Motor neuron (in vitro differentiated cells): ENCODE results near the gene NPIPA8. TPM values are rescaled to one million over a fixed set of nuclear protein-coding genes. Genes with fewer than 3 reads are reported as not detected.
"Not testable (repeated sequence)": the region's sequence is repeated elsewhere in the genome, so short reads cannot be mapped to it uniquely, and the experiment has no call there.

ENCODE experiments used
- ATAC-seq, 8 experiments: fragments of 200-7000 bp; cut with Tn5 transposase; replicated peaks in 6 of 8; 2 replicates each; pipeline ENCODE4 v1.8.0; 2021; ENCODE audit warnings: mild to moderate bottlenecking in 8 of 8, moderate library complexity in 8 of 8
- H3K27ac ChIP-seq, 2 donors: fragments of 250-450 bp; sonication (Bioruptor Pico); 2 replicates each; pipeline ENCODE4 v1.9.0; 2021; ENCODE audit warnings: antibody characterized with exemption in 2 of 2, mild to moderate bottlenecking in 2 of 2, moderate library complexity in 1 of 2
- H3K4me1 ChIP-seq, 2 donors: fragments of 250-450 bp; sonication (Bioruptor Pico); replicated peaks in 1 of 2; 2 replicates each; pipeline ENCODE4 v1.6.1; 2021; ENCODE audit warnings: antibody characterized with exemption in 2 of 2, mild to moderate bottlenecking in 2 of 2, moderate library complexity in 1 of 2
- H3K4me3 ChIP-seq, 5 donors: fragments of 250-450 bp; sonication (Bioruptor Pico); 2 replicates each; pipeline ENCODE4 v1.9.0; 2021; ENCODE audit warnings: antibody characterized with exemption in 5 of 5, mild to moderate bottlenecking in 5 of 5, moderate library complexity in 4 of 5
- WGBS, 10 experiments: fragments of 450-650 bp; shearing (Covaris generic); methylation state at CpG; one replicate each; pipeline ENCODE4 v1.0.0; 2022; 5-methylcytosine and 5-hydroxymethylcytosine counted together
- in situ Hi-C, 9 experiments: fragments of 400-800 bp; cut with MboI; loops; one replicate each; pipeline ENCODE4 v1.15.0; 2021; ENCODE audit warnings: low sequenced_read_pairs in 9 of 9, low pct_unique_long_range_greater_than_20kb in 2 of 9; ENCODE audit not compliant: unreplicated experiment in 9 of 9
- total RNA-seq, 8 experiments: library from RNA; unstranded; fragments of 300-600 nt; gene quantifications; 2 replicates each; pipeline versions ENCODE4 v1.2.3 to v1.2.4, GENCODE V29; 2022

Gene NPIPA8
- 10 to 100 TPM in 1 of 8 experiments, 1 to 10 TPM in 1, not detected in 6; 1.3 to 12.2 TPM for total RNA-seq

GRCh38 chr16:18336636-18337035 is at the start of gene NPIPA8:
NPIPA8 (minus strand) TSS chr16:18336736; CDS start chr16:18332662, 4,074 bp downstream.
- H3K27ac ChIP-seq, ATAC-seq, H3K4me1 ChIP-seq, H3K4me3 ChIP-seq, in situ Hi-C loops: not testable (repeated sequence)
- WGBS, 10 experiments, result no CpG with 5 or more reads among the region's 21 CpGs

DNA sequence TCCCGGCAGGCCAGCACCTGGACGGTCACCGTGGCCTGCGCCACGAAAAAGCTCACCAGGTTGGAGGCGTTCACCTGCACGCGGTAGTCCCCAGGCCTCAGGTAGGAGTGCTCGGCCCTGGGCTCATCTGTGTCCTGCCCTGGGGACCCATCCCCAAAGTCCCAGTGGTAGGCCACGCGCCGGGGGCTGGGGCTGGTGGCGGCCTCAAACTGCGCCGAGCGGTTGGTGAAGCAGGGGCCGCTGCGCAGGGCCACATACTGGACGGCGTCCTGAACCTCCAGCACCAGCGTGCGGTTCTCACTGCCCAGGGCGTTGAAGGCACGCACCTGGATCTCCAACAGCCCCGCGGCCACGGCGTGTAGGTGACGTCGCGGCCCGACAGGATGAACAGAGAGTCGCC is 48.7 kb upstream of the NPIPA8 start:
- H3K4me1 ChIP-seq, H3K27ac ChIP-seq, H3K4me3 ChIP-seq, in situ Hi-C loops: not testable (repeated sequence)
- no CpG with 5 or more reads among the region's 33 CpGs for WGBS, 10 experiments
- peak in 1 of 8 experiments; percentile 15 for ATAC-seq

- H3K4me1 ChIP-seq, H3K27ac ChIP-seq, H3K4me3 ChIP-seq, in situ Hi-C loops: not testable (repeated sequence)
- no CpG with 5 or more reads among the region's 31 CpGs for WGBS, 10 experiments
- peak in 2 of 8 experiments; percentile 4 to 19 for ATAC-seq
Observed at GRCh38 chr16:18384869-18385268, 48.3 kb upstream of the NPIPA8 start.

DNA sequence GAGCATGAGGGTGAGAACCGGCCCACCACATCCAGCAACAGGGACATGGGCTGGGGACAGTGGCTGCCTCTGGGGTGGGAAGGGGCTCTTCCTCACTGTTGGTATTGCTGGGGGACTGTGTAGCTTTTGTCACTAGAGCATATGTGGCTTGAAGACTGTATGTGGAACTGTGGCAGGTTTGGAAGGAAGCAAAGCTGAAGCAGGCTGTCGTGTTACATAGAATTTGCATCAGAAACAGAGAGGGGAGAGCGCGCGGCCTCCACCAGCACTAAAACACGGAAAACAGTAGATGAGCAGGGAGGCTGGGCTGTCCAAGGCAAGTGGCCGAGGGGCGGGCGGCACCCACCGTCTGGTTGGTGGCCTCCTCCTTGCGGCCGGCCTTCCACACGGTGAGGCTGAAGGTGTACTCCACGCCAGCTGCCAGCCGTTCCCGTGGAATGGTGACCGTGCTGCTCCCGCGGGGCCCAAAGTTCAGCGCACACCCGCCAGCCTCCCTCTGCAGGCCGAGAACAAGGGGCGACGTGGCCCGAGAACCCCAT is 47.6 kb upstream of the NPIPA8 start:
- in situ Hi-C loops, H3K4me1 ChIP-seq, H3K4me3 ChIP-seq, H3K27ac ChIP-seq: not testable (repeated sequence)
- WGBS, 10 experiments, result no CpG with 5 or more reads among the region's 25 CpGs
- ATAC-seq, result peak in 4 of 8 experiments; percentile 19 to 30 (median 28)

GRCh38 chr16:18382696-18383095 is 46.2 kb upstream of the NPIPA8 start:
- H3K4me3 ChIP-seq, in situ Hi-C loops, H3K4me1 ChIP-seq, ATAC-seq, H3K27ac ChIP-seq: not testable (repeated sequence)
- no CpG with 5 or more reads among the region's 28 CpGs for WGBS, 10 experiments

- in situ Hi-C loops, result not testable (repeated sequence)
Observed at GRCh38 chr16:18347742-18348141, 11.2 kb upstream of the NPIPA8 start.

GRCh38 chr16:18346993-18347392 is 10.5 kb upstream of the NPIPA8 start:
- ATAC-seq, in situ Hi-C loops, H3K27ac ChIP-seq, H3K4me3 ChIP-seq, H3K4me1 ChIP-seq: not testable (repeated sequence)
- no CpG with 5 or more reads among the region's 22 CpGs for WGBS, 10 experiments

More at GRCh38 chr16:18347742-18348141, 11.2 kb upstream of the NPIPA8 start:
- not testable (repeated sequence) for ATAC-seq, H3K4me1 ChIP-seq, H3K4me3 ChIP-seq, H3K27ac ChIP-seq
- no CpG with 5 or more reads among the region's 22 CpGs for WGBS, 10 experiments

- in situ Hi-C loops, H3K27ac ChIP-seq, ATAC-seq, H3K4me3 ChIP-seq, H3K4me1 ChIP-seq: not testable (repeated sequence)
- WGBS, 10 experiments, result no CpG with 5 or more reads among the region's 18 CpGs
Observed at GRCh38 chr16:18344634-18345033, 8.1 kb upstream of the NPIPA8 start.

GRCh38 chr16:18341986-18342385 is 5.5 kb upstream of the NPIPA8 start:
- H3K27ac ChIP-seq, H3K4me1 ChIP-seq, in situ Hi-C loops, H3K4me3 ChIP-seq, ATAC-seq: not testable (repeated sequence)
- WGBS, 10 experiments, result no CpG with 5 or more reads among the region's 1 CpG

DNA sequence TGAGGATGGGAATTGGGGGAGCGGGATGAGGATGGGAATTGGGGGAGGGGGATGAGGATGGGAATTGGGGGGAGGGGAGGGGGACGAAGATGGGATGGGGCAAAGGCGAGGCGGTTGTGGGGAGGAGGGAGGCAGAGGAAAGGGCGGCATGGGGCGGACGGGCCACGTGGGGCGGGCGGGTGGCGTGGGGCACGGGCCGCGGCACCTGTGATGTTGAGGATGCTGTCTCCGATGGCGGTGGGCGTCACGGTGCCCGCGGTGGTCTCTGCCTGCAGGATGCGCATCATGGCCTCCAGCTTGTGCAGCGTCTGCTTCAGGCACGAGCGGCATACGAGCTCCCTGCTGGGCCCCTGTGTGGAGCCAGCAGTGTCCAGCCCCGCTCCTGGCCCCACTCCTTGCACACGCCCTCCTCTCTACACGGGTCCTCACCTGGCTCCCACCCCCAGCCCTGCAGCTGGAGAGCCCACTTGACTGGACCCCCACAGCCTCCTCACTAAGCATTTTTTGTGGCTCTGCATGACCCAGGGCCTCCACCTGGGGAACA is 5.0 kb upstream of the NPIPA8 start:
- peak in 5 of 8 experiments; percentile 35 to 52 (median 44) for ATAC-seq
- H3K4me1 ChIP-seq, in situ Hi-C loops, H3K27ac ChIP-seq, H3K4me3 ChIP-seq: not testable (repeated sequence)
- WGBS, 10 experiments, result no CpG with 5 or more reads among the region's 28 CpGs

- WGBS, 10 experiments, result no CpG with 5 or more reads among the region's 24 CpGs
- ATAC-seq, H3K4me3 ChIP-seq, in situ Hi-C loops, H3K27ac ChIP-seq, H3K4me1 ChIP-seq: not testable (repeated sequence)
Observed at GRCh38 chr16:18339210-18339609, 2.7 kb upstream of the NPIPA8 start.

GRCh38 chr16:18311811-18312210 is 24.7 kb downstream of the NPIPA8 start:
- H3K4me1 ChIP-seq, in situ Hi-C loops, H3K27ac ChIP-seq, H3K4me3 ChIP-seq: not testable (repeated sequence)
- peak in 5 of 8 experiments; percentile 33 to 98 (median 44) for ATAC-seq
- no CpG with 5 or more reads among the region's 6 CpGs for WGBS, 10 experiments

- no CpG with 5 or more reads among the region's 2 CpGs for WGBS, 10 experiments
- ATAC-seq, in situ Hi-C loops, H3K27ac ChIP-seq, H3K4me3 ChIP-seq, H3K4me1 ChIP-seq: not testable (repeated sequence)
Observed at GRCh38 chr16:18309159-18309558, 27.4 kb downstream of the NPIPA8 start.

DNA sequence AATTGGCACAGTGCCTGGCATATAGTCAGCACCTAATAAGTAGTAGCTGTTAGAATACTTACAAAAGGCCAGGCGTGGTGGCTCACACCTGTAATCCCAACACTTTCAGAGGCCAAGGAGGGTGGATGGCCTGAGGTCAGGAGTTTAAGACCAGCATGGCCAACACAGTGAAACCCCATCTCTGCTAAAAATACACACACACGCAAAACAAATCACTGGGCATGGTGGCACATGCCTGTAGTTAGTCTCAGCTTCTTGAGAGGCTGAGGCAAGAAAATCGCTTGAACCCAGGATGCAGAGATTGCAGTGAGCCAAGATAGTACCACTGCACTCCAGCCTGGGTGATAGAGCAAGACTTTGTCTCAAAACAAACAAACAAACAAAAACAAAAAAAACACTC is 29.3 kb downstream of the NPIPA8 start:
- H3K4me3 ChIP-seq, ATAC-seq, H3K4me1 ChIP-seq, in situ Hi-C loops, H3K27ac ChIP-seq: not testable (repeated sequence)
- WGBS, 10 experiments, result no CpG with 5 or more reads among the region's 3 CpGs
